ENCODE results near the gene N4BP2L1. TPM values are rescaled to one million over a fixed set of nuclear protein-coding genes. Genes with fewer than 3 reads are reported as not detected.

Gene N4BP2L1
- total RNA-seq, 2 donors from 2014 or later: 4.0 to 10.3 TPM

GRCh38 chr13:32448972-32449371, 21.0 kb upstream of the N4BP2L1 start:
- peaks cover 22% of the 10 kb centered on the region for H3K4me1 Mint-ChIP-seq
- H3K27ac Mint-ChIP-seq: no peak overlapping the region
- Histone ChIP-seq H3K9ac (ENCODE audit: extremely low read depth, low read length, poor library complexity, severe bottlenecking) (no peak overlapping the region), H3K27me3 (ENCODE audit: control insufficient read depth, insufficient read depth, low read length, poor library complexity, severe bottlenecking) (peaks cover 14% of the 10 kb centered on the region), H3K36me3 (ENCODE audit: control insufficient read depth, insufficient read depth, low read length) (no peaks in the 10 kb centered on the region), H3K27ac (ENCODE audit: low read depth, low read length) (no peak overlapping the region), H3K4me1 (ENCODE audit: control insufficient read depth, insufficient read depth, low read length) (peaks cover 6% of the 10 kb centered on the region), H3K9me3 (ENCODE audit: control insufficient read depth, low read length) (peaks cover 4% of the 10 kb centered on the region), H3K4me3 (ENCODE audit: low read length) (no peak overlapping the region)
- TF ChIP-seq CTCF (conservative IDR thresholded peaks at IDR 0.05): no peak
- H3K27me3 Mint-ChIP-seq (ENCODE audit: insufficient read depth): peaks cover 5% of the 10 kb centered on the region
- no peak overlapping the region for H3K4me3 Mint-ChIP-seq
- 100% methylated on average over 1 of the region's 1 CpG; no CpG with 5 or more reads in 1 of the 2 experiments for WGBS, 2 experiments (ENCODE audit: insufficient coverage in 1 of 2, insufficient read length in 1 of 2)
- DNase-seq: no peak
- peaks cover 8% of the 10 kb centered on the region for H3K9me3 Mint-ChIP-seq
- H3K36me3 Mint-ChIP-seq (ENCODE audit: low read depth): peaks cover 1% of the 10 kb centered on the region

DNA sequence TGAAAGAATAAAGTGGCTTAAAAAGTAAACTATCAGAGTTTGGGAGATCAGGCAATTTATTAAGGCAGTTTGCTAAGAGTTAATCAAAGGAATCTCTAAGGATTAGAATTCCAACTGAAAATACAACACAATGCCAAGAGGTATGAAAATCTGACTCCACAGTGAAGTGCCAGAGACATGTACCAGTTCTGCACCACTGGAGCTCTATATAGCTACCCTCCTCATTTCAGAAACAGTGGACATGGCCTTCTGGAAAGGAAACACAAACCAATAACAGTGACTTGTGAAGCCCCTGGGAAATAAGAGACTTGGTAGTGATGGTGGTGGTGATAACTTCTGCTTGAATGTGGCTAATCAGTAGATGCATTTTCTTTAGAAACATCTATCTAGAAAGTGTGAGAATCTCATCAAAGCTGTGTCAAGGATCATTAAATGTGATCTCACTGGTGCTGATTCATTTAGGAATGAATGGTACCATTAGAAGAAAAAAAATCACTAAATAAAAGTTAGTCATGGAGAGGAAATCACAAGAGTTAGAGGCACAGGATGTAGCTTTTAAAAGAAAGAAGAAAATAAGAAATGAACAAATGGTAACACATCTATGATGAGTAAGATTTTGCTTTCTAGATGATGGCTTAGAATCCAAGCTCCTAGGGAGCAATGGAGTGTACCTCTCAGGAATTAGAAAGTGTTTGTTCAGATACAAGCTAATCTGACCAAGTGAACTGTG, 20.1 kb upstream of the N4BP2L1 start:
- H3K4me3 ChIP-seq (ENCODE audit: low read length): no peak overlapping the region
- H3K27ac ChIP-seq (ENCODE audit: low read depth, low read length): no peak overlapping the region
- peaks cover 4% of the 10 kb centered on the region for H3K9me3 ChIP-seq (ENCODE audit: control insufficient read depth, low read length)
- Mint-ChIP-seq H3K27ac (no peak overlapping the region), H3K9me3 (peaks cover 8% of the 10 kb centered on the region), H3K4me3 (no peak overlapping the region), H3K36me3 (ENCODE audit: low read depth) (peaks cover 1% of the 10 kb centered on the region), H3K4me1 (peaks cover 22% of the 10 kb centered on the region), H3K27me3 (ENCODE audit: insufficient read depth) (peaks cover 9% of the 10 kb centered on the region)
- peaks cover 14% of the 10 kb centered on the region for H3K27me3 ChIP-seq (ENCODE audit: control insufficient read depth, insufficient read depth, low read length, poor library complexity, severe bottlenecking)
- H3K4me1 ChIP-seq (ENCODE audit: control insufficient read depth, insufficient read depth, low read length): peaks cover 6% of the 10 kb centered on the region
- no peaks in the 10 kb centered on the region for H3K36me3 ChIP-seq (ENCODE audit: control insufficient read depth, insufficient read depth, low read length)
- TF ChIP-seq CTCF (conservative IDR thresholded peaks at IDR 0.05): no peak
- no peak overlapping the region for H3K9ac ChIP-seq (ENCODE audit: extremely low read depth, low read length, poor library complexity, severe bottlenecking)
- DNase-seq: no peak

GRCh38 chr13:32446773-32447465, 19.0 kb upstream of the N4BP2L1 start:
- H3K27me3 Mint-ChIP-seq (ENCODE audit: insufficient read depth): peaks cover 9% of the 10 kb centered on the region
- no peak for DNase-seq

More at GRCh38 chr13:32446773-32447465, 19.0 kb upstream of the N4BP2L1 start:
- H3K36me3 Mint-ChIP-seq (ENCODE audit: low read depth): peaks cover 1% of the 10 kb centered on the region
- H3K27me3 ChIP-seq (ENCODE audit: control insufficient read depth, insufficient read depth, low read length, poor library complexity, severe bottlenecking): peaks cover 14% of the 10 kb centered on the region
- H3K9me3 Mint-ChIP-seq: peaks cover 4% of the 10 kb centered on the region
- H3K4me3 ChIP-seq (ENCODE audit: low read length): no peak overlapping the region
- H3K9ac ChIP-seq (ENCODE audit: extremely low read depth, low read length, poor library complexity, severe bottlenecking): no peak overlapping the region
- no peak overlapping the region for H3K27ac ChIP-seq (ENCODE audit: low read depth, low read length)
- peaks cover 6% of the 10 kb centered on the region for H3K4me1 ChIP-seq (ENCODE audit: control insufficient read depth, insufficient read depth, low read length)
- H3K4me3 Mint-ChIP-seq: peak overlapping the region; percentile 15
- 93% methylated on average over 2 of the region's 2 CpGs for WGBS, 2 experiments (ENCODE audit: insufficient coverage in 1 of 2, insufficient read length in 1 of 2)
- peaks cover 4% of the 10 kb centered on the region for H3K9me3 ChIP-seq (ENCODE audit: control insufficient read depth, low read length)
- no peaks in the 10 kb centered on the region for H3K36me3 ChIP-seq (ENCODE audit: control insufficient read depth, insufficient read depth, low read length)
- H3K27ac Mint-ChIP-seq: no peak overlapping the region
- no peak for TF ChIP-seq CTCF (conservative IDR thresholded peaks at IDR 0.05)
- peaks cover 22% of the 10 kb centered on the region for H3K4me1 Mint-ChIP-seq

Data from endodermal cell (in vitro differentiated cells).